ENCODE measurements around the gene POU2F2.

DNA sequence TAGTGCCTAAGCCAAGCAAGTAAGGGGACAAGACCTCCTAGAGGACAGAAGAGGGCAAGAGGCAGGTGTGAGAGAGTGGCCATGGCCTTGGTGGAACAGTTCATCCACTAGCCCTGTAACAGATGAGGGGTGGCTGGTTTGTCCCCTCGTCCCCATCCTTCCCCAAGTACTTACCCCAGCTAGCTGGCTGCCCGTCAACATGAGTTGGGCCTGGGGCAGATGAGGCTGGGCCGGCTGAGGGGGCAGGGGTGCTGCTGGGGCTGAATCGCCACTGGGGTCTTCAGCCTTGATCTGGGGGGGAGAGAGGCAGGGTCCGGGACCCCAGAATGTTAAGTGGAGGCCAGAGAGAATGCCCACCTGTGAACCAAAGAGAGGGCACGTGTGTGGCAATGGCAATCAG, 15.2 kb downstream of the POU2F2 start:
- TF ChIP-seq, protein P1, sequence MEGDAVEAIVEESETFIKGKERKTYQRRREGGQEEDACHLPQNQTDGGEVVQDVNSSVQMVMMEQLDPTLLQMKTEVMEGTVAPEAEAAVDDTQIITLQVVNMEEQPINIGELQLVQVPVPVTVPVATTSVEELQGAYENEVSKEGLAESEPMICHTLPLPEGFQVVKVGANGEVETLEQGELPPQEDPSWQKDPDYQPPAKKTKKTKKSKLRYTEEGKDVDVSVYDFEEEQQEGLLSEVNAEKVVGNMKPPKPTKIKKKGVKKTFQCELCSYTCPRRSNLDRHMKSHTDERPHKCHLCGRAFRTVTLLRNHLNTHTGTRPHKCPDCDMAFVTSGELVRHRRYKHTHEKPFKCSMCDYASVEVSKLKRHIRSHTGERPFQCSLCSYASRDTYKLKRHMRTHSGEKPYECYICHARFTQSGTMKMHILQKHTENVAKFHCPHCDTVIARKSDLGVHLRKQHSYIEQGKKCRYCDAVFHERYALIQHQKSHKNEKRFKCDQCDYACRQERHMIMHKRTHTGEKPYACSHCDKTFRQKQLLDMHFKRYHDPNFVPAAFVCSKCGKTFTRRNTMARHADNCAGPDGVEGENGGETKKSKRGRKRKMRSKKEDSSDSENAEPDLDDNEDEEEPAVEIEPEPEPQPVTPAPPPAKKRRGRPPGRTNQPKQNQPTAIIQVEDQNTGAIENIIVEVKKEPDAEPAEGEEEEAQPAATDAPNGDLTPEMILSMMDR (IDR thresholded peaks at IDR 0.05; ENCODE audit: insufficient read depth, low read length, poor library complexity, severe bottlenecking) = no peak
- TF ChIP-seq EZH2phosphoT487 (conservative IDR thresholded peaks at IDR 0.05; ENCODE audit: low read length) = no peak
